Natural killer cell (primary cell): ENCODE data around the gene TOPBP1. TPM values are rescaled to one million over a fixed set of nuclear protein-coding genes. Genes with fewer than 3 reads are reported as not detected.
"Not testable (repeated sequence)": the region's sequence is repeated elsewhere in the genome, so short reads cannot be mapped to it uniquely, and the experiment has no call there.

Experiments used
- ATAC-seq, 3 donors: fragments of 150-1000 bp in 2 of 3; fragments of 200-7000 bp in 1 of 3; cut with Tn5 transposase; 1 replicate in 1 of 3; 2 replicates in 2 of 3; pipeline ENCODE4 v1.10.0; 2021; ENCODE audit warnings: mild to moderate bottlenecking in 2 of 3, moderate library complexity in 2 of 3
- DNase-seq, 2 donors: peaks; one replicate each; pipeline versions ENCODE4 v3.0.0 to v3.0.0-alpha.2; 2013 to 2021; ENCODE audit warnings: mixed read lengths in 1 of 2
- H3K27ac ChIP-seq: one replicate; pipeline ENCODE4 v1.5.1; 2013; ENCODE audit warnings: mild to moderate bottlenecking, low read length
- H3K27me3 ChIP-seq: one replicate; pipeline ENCODE4 v1.6.1; 2013; ENCODE audit warnings: low read length; ENCODE audit not compliant: control insufficient read depth, insufficient read depth
- H3K36me3 ChIP-seq: one replicate; pipeline ENCODE4 v1.6.1; 2013; ENCODE audit warnings: low read length; ENCODE audit not compliant: control insufficient read depth, insufficient read depth
- H3K4me1 ChIP-seq: one replicate; pipeline ENCODE4 v1.6.1; 2013; ENCODE audit warnings: low read length; ENCODE audit not compliant: control insufficient read depth, insufficient read depth
- H3K4me3 ChIP-seq: one replicate; pipeline ENCODE4 v1.5.1; 2013; ENCODE audit warnings: low read length
- H3K9me3 ChIP-seq: one replicate; pipeline ENCODE4 v1.6.1; 2013; ENCODE audit warnings: low read length; ENCODE audit not compliant: control insufficient read depth, insufficient read depth
- H3K27ac Mint-ChIP-seq, 2 donors: one replicate each; pipeline ENCODE4 v1.8.0; 2022; ENCODE audit warnings: mild to moderate bottlenecking in 2 of 2, mixed read lengths in 2 of 2, moderate library complexity in 1 of 2
- H3K27me3 Mint-ChIP-seq, 2 donors: one replicate each; pipeline ENCODE4 v1.8.0; 2022; ENCODE audit warnings: low read depth in 2 of 2, mixed read lengths in 2 of 2
- H3K36me3 Mint-ChIP-seq: one replicate; pipeline ENCODE4 v1.8.0; 2022; ENCODE audit warnings: mixed read lengths
- H3K4me1 Mint-ChIP-seq, 2 donors: one replicate each; pipeline ENCODE4 v1.8.0; 2022; ENCODE audit warnings: mixed read lengths in 2 of 2
- H3K4me3 Mint-ChIP-seq: one replicate; pipeline ENCODE4 v1.8.0; 2022; ENCODE audit warnings: mild to moderate bottlenecking, moderate library complexity, mixed read lengths
- H3K9me3 Mint-ChIP-seq, 2 donors: one replicate each; pipeline ENCODE4 v1.8.0; 2022; ENCODE audit warnings: mixed read lengths in 2 of 2
- WGBS: methylation state at CpG from one replicate; pipeline ENCODE4 v1.1.7; 2013; ENCODE audit warnings: missing lambda C conversion rate; ENCODE audit not compliant: insufficient coverage; 5-methylcytosine and 5-hydroxymethylcytosine counted together
- intact Hi-C: fragments of 100-400 bp; cut with micrococcal nuclease; formaldehyde crosslinking; loops from one replicate; pipeline ENCODE4 v1.14.2; 2022
- total RNA-seq, 4 donors: library from RNA; stranded (reverse); fragments of 120-200 nt in 1 of 4; gene quantifications; one replicate each; pipeline versions ENCODE4 v1.2.3 to v1.2.4, GENCODE V29; 2013 to 2022
- TF ChIP-seq, protein P1 (sequence below): fragments of 200-600 bp; IDR thresholded peaks from one replicate; pipeline ENCODE4 v1.8.0; 2022; ENCODE audit warnings: antibody characterized with exemption

The TOPBP1 gene
- total RNA-seq, 3 donors from 2014 or later (not counting 1 experiment from before 2014, with no cell fraction given) = 48.1 to 52.9 (median 50.9) TPM

DNA sequence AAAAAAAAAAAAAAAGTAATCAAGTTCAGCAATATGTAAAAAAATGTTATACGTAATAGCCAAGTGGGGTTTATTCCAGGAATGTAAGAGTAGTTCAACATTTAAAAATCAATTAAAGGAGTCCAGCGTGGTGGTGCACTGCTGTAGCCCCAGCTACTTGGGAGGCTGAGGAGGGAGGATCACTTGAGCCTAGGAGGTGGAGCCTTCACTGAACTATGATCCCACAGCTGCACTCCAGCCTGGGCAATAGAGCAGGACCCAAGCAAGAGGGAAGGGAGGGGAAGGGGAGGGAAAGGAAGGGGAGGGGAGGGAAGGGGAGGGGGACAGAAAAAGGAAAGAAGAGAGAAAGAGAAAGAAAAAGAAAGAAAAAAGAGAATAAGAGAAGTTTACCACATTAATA lies 10.7 kb upstream of the TOPBP1 start:
- intact Hi-C loops = no loop called here
- Histone ChIP-seq H3K36me3 (no peaks in the 10 kb centered on the region), H3K4me1 (peaks cover 3% of the 10 kb centered on the region), H3K4me3 (no peak overlapping the region), H3K9me3 (no peaks in the 10 kb centered on the region), H3K27me3 (peaks cover 21% of the 10 kb centered on the region), H3K27ac (no peak overlapping the region)
- no peaks in the 10 kb centered on the region for H3K9me3 Mint-ChIP-seq
- no peaks in the 10 kb centered on the region for H3K36me3 Mint-ChIP-seq
- peaks cover 0 to 5% of the 10 kb centered on the region in 2 donors for H3K4me1 Mint-ChIP-seq
- no peak overlapping the region for H3K4me3 Mint-ChIP-seq
- H3K27ac Mint-ChIP-seq = no peak overlapping the region
- TF ChIP-seq, protein P1, sequence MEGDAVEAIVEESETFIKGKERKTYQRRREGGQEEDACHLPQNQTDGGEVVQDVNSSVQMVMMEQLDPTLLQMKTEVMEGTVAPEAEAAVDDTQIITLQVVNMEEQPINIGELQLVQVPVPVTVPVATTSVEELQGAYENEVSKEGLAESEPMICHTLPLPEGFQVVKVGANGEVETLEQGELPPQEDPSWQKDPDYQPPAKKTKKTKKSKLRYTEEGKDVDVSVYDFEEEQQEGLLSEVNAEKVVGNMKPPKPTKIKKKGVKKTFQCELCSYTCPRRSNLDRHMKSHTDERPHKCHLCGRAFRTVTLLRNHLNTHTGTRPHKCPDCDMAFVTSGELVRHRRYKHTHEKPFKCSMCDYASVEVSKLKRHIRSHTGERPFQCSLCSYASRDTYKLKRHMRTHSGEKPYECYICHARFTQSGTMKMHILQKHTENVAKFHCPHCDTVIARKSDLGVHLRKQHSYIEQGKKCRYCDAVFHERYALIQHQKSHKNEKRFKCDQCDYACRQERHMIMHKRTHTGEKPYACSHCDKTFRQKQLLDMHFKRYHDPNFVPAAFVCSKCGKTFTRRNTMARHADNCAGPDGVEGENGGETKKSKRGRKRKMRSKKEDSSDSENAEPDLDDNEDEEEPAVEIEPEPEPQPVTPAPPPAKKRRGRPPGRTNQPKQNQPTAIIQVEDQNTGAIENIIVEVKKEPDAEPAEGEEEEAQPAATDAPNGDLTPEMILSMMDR = no peak
- ATAC-seq (no peak), DNase-seq (no peak)
- H3K27me3 Mint-ChIP-seq = peaks cover 38 to 55% of the 10 kb centered on the region in 2 donors
- 100% methylated on average over 2 of the region's 2 CpGs for whole genome bisulfite sequencing

- H3K9me3 Mint-ChIP-seq = no peaks in the 10 kb centered on the region
- Histone ChIP-seq H3K36me3 (no peaks in the 10 kb centered on the region), H3K4me1 (peaks cover 3% of the 10 kb centered on the region), H3K4me3 (no peak overlapping the region), H3K27me3 (peaks cover 18% of the 10 kb centered on the region), H3K9me3 (no peaks in the 10 kb centered on the region), H3K27ac (no peak overlapping the region)
- ATAC-seq (no peak), DNase-seq (no peak)
- H3K27me3 Mint-ChIP-seq = peaks cover 24 to 38% of the 10 kb centered on the region in 2 donors
- no peak overlapping the region for H3K27ac Mint-ChIP-seq
- H3K4me1 Mint-ChIP-seq = peaks cover 0 to 5% of the 10 kb centered on the region in 2 donors
- H3K4me3 Mint-ChIP-seq = no peak overlapping the region
- TF ChIP-seq, protein P1 = no peak
- no peaks in the 10 kb centered on the region for H3K36me3 Mint-ChIP-seq
- 94% methylated on average over 3 of the region's 3 CpGs for WGBS
- intact Hi-C loops = no loop called here
Observed at GRCh38 chr3:133670525-133670995, 8.8 kb upstream of the TOPBP1 start.

DNA sequence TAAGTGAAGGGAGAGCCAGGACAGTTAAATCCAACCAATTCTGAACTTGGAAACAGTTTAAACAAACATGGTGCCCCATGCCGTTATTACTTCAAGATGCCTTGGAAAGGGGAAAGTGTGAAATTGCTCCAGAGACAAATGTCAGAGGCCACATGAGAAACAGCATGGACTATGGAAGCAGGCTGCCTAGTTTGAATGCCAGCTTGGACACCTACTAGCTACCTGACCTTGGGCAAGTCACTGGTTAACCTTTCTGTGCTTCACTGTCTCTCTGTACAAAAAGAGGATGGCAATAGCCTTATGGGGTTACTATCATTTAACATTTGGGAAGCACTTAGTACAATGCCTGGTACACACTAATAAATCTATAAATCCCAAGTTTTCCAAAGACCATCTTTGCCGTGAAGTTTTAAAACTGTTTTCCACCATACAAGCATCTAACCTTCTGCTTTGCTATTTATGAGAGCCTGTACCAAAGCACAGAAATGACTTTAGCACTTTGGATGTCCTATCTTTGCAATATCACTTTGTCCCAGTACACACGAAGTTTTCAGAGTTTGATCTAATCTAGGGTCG lies 8.3 kb upstream of the TOPBP1 start:
- no peak overlapping the region for H3K27ac Mint-ChIP-seq
- peaks cover 0 to 5% of the 10 kb centered on the region in 2 donors for H3K4me1 Mint-ChIP-seq
- no peak overlapping the region for H3K4me3 ChIP-seq
- no peaks in the 10 kb centered on the region for H3K9me3 Mint-ChIP-seq
- H3K36me3 Mint-ChIP-seq = no peaks in the 10 kb centered on the region
- H3K9me3 ChIP-seq = no peaks in the 10 kb centered on the region
- peaks cover 15% of the 10 kb centered on the region for H3K27me3 ChIP-seq
- no peak overlapping the region for H3K4me3 Mint-ChIP-seq
- WGBS = 95% methylated on average over 4 of the region's 4 CpGs
- no peak overlapping the region for H3K27ac ChIP-seq
- peaks cover 3% of the 10 kb centered on the region for H3K4me1 ChIP-seq
- DNase-seq (no peak), ATAC-seq (no peak)
- H3K27me3 Mint-ChIP-seq = peaks cover 20 to 32% of the 10 kb centered on the region in 2 donors
- intact Hi-C loops = no loop called here
- TF ChIP-seq, protein P1 = no peak
- H3K36me3 ChIP-seq = no peaks in the 10 kb centered on the region

- H3K9me3 ChIP-seq = no peaks in the 10 kb centered on the region
- TF ChIP-seq, protein P1 = no peak
- H3K4me3 ChIP-seq = no peak overlapping the region
- H3K9me3 Mint-ChIP-seq = no peaks in the 10 kb centered on the region
- no peak overlapping the region for H3K27ac ChIP-seq
- WGBS = 98% methylated on average over 2 of the region's 2 CpGs
- no peaks in the 10 kb centered on the region for H3K36me3 Mint-ChIP-seq
- ATAC-seq (no peak), DNase-seq (no peak)
- intact Hi-C loops = no loop called here
- H3K27ac Mint-ChIP-seq = no peak overlapping the region
- no peaks in the 10 kb centered on the region for H3K36me3 ChIP-seq
- H3K27me3 ChIP-seq = peaks cover under 1% of the 10 kb centered on the region
- H3K27me3 Mint-ChIP-seq = peaks cover under 1 to 7% of the 10 kb centered on the region in 2 donors
- no peak overlapping the region for H3K4me3 Mint-ChIP-seq
- H3K4me1 ChIP-seq = peaks cover 9% of the 10 kb centered on the region
- peaks cover 15 to 17% of the 10 kb centered on the region in 2 donors for H3K4me1 Mint-ChIP-seq
Observed at GRCh38 chr3:133667118-133667517, 5.4 kb upstream of the TOPBP1 start.

DNA sequence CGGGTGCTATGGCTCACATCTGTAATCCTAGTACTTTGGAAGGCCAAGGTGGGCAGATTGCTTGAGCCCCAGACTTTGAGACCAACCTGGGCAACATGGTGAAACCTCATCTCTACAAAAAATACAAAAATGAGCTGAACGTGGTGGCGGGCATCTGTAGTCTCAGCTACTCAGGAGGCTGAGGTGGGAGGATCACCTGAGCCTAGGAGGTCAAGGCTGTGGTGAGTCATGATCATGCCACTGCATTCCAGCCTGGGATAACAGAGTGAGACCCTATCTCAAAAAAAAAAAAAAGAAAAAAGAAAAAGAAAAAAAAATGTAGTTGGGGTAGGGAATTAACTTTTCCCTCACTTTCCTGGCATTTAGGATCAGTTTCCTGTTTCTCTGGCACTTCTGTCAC lies 3.4 kb upstream of the TOPBP1 start:
- H3K36me3 Mint-ChIP-seq, H3K9me3 Mint-ChIP-seq, H3K27me3 Mint-ChIP-seq, DNase-seq, H3K36me3 ChIP-seq, H3K27me3 ChIP-seq, H3K4me3 ChIP-seq, H3K9me3 ChIP-seq, H3K27ac Mint-ChIP-seq, H3K4me3 Mint-ChIP-seq, intact Hi-C loops, ATAC-seq, H3K27ac ChIP-seq: not testable (repeated sequence)
- peaks cover 15% of the 10 kb centered on the region for H3K4me1 ChIP-seq
- WGBS = 93% methylated on average over 3 of the region's 3 CpGs
- peaks cover 28 to 30% of the 10 kb centered on the region in 2 donors for H3K4me1 Mint-ChIP-seq
